ENCODE data around the gene CCAR1.

DNA sequence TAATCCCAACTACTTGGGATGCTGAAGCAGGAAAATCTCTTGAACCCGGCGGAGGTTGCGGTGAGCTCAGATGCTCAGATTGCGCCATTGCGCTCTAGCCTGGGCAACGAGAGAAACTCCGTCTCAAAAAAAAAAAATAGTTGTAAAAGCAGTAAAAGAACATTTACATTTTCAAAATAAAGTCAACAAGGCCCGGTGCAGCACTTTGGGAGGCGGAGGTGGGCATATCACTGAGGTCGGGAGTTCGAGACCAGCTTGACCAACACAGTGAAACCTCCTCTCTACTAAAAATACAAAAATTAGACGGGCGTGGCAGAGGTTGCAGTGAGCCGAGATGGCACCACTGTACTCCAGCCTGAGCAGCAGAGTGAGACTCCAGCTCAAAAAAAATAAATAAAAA lies 4.0 kb downstream of the CCAR1 start:
- TF ChIP-seq, protein P1, sequence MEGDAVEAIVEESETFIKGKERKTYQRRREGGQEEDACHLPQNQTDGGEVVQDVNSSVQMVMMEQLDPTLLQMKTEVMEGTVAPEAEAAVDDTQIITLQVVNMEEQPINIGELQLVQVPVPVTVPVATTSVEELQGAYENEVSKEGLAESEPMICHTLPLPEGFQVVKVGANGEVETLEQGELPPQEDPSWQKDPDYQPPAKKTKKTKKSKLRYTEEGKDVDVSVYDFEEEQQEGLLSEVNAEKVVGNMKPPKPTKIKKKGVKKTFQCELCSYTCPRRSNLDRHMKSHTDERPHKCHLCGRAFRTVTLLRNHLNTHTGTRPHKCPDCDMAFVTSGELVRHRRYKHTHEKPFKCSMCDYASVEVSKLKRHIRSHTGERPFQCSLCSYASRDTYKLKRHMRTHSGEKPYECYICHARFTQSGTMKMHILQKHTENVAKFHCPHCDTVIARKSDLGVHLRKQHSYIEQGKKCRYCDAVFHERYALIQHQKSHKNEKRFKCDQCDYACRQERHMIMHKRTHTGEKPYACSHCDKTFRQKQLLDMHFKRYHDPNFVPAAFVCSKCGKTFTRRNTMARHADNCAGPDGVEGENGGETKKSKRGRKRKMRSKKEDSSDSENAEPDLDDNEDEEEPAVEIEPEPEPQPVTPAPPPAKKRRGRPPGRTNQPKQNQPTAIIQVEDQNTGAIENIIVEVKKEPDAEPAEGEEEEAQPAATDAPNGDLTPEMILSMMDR (IDR thresholded peaks at IDR 0.05): no peak
- TF ChIP-seq POLR2A (IDR thresholded peaks at IDR 0.05): no peak
